ENCODE results near the gene GALM. TPM values are rescaled to one million over a fixed set of nuclear protein-coding genes. Genes with fewer than 3 reads are reported as not detected.
A peak's percentile ranks its signal among the peaks of the same experiment; 100 is the strongest.

GALM gene
- total and polyA plus RNA-seq, 2 of the 13 experiments (the other 11 are each of a cell fraction or from before 2014, with no cell fraction given), result 65.5 to 90.0 TPM

DNA sequence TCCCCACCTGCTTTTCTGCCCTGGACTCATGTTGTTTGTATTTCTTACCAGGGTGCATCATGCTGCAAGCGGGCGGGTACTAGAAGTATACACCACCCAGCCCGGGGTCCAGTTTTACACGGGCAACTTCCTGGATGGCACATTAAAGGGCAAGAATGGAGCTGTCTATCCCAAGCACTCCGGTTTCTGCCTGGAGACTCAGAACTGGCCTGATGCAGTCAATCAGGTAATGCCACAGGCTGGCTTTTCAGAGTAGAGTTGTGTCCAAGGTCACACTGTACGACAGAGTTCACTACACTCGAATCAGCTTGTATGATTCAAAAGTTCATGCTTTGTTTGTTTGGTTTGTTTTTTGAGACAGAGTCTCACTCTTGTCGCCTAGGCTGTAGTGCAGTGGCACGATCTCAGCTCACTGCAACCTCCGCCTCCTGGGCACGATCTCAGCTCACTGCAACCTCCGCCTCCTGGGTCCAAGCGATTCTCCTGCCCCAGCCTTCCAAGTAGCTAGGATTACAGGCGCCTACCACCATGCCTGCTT, 65.8 kb downstream of the GALM start (continued):
- TF ChIP-seq, protein P1, sequence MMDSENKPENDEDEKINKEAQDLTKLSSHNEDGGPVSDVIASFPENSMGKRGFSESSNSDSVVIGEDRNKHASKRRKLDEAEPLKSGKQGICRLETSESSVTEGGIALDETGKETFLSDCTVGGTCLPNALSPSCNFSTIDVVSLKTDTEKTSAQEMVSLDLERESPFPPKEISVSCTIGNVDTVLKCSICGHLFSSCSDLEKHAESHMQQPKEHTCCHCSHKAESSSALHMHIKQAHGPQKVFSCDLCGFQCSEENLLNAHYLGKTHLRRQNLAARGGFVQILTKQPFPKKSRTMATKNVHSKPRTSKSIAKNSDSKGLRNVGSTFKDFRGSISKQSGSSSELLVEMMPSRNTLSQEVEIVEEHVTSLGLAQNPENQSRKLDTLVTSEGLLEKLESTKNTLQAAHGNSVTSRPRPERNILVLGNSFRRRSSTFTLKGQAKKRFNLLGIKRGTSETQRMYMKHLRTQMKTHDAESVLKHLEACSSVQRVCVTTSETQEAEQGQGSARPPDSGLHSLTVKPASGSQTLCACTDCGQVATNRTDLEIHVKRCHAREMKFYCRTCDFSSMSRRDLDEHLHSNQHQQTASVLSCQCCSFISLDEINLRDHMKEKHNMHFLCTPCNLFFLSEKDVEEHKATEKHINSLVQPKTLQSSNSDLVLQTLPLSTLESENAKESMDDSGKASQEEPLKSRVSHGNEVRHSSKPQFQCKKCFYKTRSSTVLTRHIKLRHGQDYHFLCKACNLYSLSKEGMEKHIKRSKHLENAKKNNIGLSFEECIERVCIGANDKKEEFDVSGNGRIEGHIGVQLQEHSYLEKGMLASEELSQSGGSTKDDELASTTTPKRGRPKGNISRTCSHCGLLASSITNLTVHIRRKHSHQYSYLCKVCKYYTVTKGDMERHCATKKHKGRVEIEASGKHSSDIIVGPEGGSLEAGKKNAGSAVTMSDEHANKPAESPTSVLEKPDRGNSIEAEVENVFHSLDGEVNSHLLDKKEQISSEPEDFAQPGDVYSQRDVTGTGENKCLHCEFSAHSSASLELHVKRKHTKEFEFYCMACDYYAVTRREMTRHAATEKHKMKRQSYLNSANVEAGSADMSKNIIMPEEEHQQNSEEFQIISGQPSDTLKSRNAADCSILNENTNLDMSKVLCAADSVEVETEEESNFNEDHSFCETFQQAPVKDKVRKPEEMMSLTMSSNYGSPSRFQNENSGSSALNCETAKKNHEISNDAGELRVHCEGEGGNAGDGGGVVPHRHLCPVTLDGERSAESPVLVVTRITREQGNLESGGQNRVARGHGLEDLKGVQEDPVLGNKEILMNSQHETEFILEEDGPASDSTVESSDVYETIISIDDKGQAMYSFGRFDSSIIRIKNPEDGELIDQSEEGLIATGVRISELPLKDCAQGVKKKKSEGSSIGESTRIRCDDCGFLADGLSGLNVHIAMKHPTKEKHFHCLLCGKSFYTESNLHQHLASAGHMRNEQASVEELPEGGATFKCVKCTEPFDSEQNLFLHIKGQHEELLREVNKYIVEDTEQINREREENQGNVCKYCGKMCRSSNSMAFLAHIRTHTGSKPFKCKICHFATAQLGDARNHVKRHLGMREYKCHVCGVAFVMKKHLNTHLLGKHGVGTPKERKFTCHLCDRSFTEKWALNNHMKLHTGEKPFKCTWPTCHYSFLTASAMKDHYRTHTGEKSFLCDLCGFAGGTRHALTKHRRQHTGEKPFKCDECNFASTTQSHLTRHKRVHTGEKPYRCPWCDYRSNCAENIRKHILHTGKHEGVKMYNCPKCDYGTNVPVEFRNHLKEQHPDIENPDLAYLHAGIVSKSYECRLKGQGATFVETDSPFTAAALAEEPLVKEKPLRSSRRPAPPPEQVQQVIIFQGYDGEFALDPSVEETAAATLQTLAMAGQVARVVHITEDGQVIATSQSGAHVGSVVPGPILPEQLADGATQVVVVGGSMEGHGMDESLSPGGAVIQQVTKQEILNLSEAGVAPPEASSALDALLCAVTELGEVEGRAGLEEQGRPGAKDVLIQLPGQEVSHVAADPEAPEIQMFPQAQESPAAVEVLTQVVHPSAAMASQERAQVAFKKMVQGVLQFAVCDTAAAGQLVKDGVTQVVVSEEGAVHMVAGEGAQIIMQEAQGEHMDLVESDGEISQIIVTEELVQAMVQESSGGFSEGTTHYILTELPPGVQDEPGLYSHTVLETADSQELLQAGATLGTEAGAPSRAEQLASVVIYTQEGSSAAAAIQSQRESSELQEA (CRISPR knock-in tag; IDR thresholded peaks at IDR 0.05; ENCODE audit: not compliant biosample characterization), result no peak
- TF ChIP-seq NFIB (CRISPR knock-in tag; IDR thresholded peaks at IDR 0.05; ENCODE audit: borderline replicate concordance), result no peak
- no peak for TF ChIP-seq KDM5A (IDR thresholded peaks at IDR 0.05; ENCODE audit: borderline replicate concordance, low read length)
- TF ChIP-seq TAF1 (CRISPR knock-in tag; IDR thresholded peaks at IDR 0.05), result no peak
- TF ChIP-seq, protein P2, sequence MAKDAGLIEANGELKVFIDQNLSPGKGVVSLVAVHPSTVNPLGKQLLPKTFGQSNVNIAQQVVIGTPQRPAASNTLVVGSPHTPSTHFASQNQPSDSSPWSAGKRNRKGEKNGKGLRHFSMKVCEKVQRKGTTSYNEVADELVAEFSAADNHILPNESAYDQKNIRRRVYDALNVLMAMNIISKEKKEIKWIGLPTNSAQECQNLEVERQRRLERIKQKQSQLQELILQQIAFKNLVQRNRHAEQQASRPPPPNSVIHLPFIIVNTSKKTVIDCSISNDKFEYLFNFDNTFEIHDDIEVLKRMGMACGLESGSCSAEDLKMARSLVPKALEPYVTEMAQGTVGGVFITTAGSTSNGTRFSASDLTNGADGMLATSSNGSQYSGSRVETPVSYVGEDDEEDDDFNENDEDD (CRISPR knock-in tag; IDR thresholded peaks at IDR 0.05; ENCODE audit: borderline replicate concordance), result no peak
- TF ChIP-seq TCF12 (IDR thresholded peaks at IDR 0.05), result no peak
- TF ChIP-seq TCF12 (CRISPR knock-in tag; IDR thresholded peaks at IDR 0.05), result no peak
- TF ChIP-seq ZNF841 (CRISPR knock-in tag; IDR thresholded peaks at IDR 0.05; ENCODE audit: borderline replicate concordance), result no peak
- TF ChIP-seq, protein P3, sequence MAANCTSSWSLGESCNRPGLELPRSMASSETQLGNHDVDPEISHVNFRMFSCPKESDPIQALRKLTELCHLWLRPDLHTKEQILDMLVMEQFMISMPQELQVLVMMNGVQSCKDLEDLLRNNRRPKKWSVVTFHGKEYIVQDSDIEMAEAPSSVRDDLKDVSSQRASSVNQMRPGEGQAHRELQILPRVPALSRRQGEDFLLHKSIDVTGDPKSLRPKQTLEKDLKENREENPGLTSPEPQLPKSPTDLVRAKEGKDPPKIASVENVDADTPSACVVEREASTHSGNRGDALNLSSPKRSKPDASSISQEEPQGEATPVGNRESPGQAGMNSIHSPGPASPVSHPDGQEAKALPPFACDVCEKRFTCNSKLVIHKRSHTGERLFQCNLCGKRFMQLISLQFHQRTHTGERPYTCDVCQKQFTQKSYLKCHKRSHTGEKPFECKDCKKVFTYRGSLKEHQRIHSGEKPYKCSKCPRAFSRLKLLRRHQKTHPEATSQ (CRISPR knock-in tag; IDR thresholded peaks at IDR 0.05; ENCODE audit: borderline replicate concordance), result no peak
- TF ChIP-seq, protein P4, sequence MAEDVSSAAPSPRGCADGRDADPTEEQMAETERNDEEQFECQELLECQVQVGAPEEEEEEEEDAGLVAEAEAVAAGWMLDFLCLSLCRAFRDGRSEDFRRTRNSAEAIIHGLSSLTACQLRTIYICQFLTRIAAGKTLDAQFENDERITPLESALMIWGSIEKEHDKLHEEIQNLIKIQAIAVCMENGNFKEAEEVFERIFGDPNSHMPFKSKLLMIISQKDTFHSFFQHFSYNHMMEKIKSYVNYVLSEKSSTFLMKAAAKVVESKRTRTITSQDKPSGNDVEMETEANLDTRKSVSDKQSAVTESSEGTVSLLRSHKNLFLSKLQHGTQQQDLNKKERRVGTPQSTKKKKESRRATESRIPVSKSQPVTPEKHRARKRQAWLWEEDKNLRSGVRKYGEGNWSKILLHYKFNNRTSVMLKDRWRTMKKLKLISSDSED (CRISPR knock-in tag; IDR thresholded peaks at IDR 0.05), result no peak
- TF ChIP-seq, protein P5, sequence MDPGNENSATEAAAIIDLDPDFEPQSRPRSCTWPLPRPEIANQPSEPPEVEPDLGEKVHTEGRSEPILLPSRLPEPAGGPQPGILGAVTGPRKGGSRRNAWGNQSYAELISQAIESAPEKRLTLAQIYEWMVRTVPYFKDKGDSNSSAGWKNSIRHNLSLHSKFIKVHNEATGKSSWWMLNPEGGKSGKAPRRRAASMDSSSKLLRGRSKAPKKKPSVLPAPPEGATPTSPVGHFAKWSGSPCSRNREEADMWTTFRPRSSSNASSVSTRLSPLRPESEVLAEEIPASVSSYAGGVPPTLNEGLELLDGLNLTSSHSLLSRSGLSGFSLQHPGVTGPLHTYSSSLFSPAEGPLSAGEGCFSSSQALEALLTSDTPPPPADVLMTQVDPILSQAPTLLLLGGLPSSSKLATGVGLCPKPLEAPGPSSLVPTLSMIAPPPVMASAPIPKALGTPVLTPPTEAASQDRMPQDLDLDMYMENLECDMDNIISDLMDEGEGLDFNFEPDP (CRISPR knock-in tag; conservative IDR thresholded peaks at IDR 0.05), result no peak
- no peak for TF ChIP-seq ZNF160 (CRISPR knock-in tag; IDR thresholded peaks at IDR 0.05)
- TF ChIP-seq ZNF263 (CRISPR knock-in tag; IDR thresholded peaks at IDR 0.05), result no peak
- no peak for TF ChIP-seq XRCC5 (optimal IDR thresholded peaks at IDR 0.05; ENCODE audit: low read length)
- no peak for TF ChIP-seq ADNP (CRISPR knock-in tag; IDR thresholded peaks at IDR 0.05)
- 0 out of 2 replicates have a peak, but pooled peaks have one; percentile 43 for TF ChIP-seq GFI1 (CRISPR knock-in tag; IDR thresholded peaks at IDR 0.05; ENCODE audit: borderline replicate concordance)

Measured in HepG2 (cell line).